OCI-LY3 (cell line): Measurements from ENCODE around the gene PPP1R12B.

Experiments used
- EZH2phosphoT487 ChIP-seq: fragments of 200-600 bp; shearing (Covaris generic); IDR thresholded peaks from 2 replicates; pipeline ENCODE4 v1.6.1; 2018; ENCODE audit warnings: antibody characterized with exemption, mixed run types, low read depth
- TF ChIP-seq, protein P1 (sequence below): fragments of 200-600, 300-600 bp; sonication (generic); IDR thresholded peaks from 2 replicates; pipeline ENCODE4 v1.5.1; 2014; ENCODE audit warnings: antibody characterized with exemption, low read length, low read depth

DNA sequence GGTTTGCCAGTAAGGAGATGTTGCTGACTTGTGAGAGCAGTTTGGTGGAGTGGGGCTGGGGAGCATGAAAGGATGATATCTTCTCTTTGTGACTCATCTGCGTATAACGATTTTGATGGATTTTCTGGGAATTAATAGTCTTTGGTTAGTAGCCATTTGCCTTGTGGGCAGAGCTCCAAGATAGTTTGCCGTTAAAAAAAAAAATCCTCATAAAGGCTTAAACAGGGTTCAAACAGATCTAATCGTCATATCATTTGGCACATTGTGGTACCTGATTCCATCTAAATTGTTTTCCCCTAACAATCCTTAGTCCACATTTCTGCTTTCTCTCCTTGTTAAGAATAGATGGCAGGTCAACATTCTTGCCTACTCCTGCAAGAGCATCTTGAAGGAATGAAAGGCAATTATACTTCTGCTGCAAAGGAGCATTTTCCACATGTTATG lies 168.0 kb downstream of the PPP1R12B start:
- TF ChIP-seq, protein P1, sequence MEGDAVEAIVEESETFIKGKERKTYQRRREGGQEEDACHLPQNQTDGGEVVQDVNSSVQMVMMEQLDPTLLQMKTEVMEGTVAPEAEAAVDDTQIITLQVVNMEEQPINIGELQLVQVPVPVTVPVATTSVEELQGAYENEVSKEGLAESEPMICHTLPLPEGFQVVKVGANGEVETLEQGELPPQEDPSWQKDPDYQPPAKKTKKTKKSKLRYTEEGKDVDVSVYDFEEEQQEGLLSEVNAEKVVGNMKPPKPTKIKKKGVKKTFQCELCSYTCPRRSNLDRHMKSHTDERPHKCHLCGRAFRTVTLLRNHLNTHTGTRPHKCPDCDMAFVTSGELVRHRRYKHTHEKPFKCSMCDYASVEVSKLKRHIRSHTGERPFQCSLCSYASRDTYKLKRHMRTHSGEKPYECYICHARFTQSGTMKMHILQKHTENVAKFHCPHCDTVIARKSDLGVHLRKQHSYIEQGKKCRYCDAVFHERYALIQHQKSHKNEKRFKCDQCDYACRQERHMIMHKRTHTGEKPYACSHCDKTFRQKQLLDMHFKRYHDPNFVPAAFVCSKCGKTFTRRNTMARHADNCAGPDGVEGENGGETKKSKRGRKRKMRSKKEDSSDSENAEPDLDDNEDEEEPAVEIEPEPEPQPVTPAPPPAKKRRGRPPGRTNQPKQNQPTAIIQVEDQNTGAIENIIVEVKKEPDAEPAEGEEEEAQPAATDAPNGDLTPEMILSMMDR, result no peak
- no peak for TF ChIP-seq EZH2phosphoT487
